NCI-H1417 (cell line): ENCODE results near the gene SDS.

Experiments
- DNase-seq, 3 experiments: peaks; one replicate each; lab custom pipeline; 2025; lab: John Stamatoyannopoulos, UW

The SDS gene

GRCh38 chr12:113424915-113425823 is 21.5 kb upstream of the SDS start:
- DNase-seq = peak in 1 of 3 experiments; percentile 52

- DNase-seq = no peak
Measured at GRCh38 chr12:113424456-113424855, 20.8 kb upstream of the SDS start.

GRCh38 chr12:113422886-113423669 is 19.4 kb upstream of the SDS start:
- DNase-seq = no peak

DNA sequence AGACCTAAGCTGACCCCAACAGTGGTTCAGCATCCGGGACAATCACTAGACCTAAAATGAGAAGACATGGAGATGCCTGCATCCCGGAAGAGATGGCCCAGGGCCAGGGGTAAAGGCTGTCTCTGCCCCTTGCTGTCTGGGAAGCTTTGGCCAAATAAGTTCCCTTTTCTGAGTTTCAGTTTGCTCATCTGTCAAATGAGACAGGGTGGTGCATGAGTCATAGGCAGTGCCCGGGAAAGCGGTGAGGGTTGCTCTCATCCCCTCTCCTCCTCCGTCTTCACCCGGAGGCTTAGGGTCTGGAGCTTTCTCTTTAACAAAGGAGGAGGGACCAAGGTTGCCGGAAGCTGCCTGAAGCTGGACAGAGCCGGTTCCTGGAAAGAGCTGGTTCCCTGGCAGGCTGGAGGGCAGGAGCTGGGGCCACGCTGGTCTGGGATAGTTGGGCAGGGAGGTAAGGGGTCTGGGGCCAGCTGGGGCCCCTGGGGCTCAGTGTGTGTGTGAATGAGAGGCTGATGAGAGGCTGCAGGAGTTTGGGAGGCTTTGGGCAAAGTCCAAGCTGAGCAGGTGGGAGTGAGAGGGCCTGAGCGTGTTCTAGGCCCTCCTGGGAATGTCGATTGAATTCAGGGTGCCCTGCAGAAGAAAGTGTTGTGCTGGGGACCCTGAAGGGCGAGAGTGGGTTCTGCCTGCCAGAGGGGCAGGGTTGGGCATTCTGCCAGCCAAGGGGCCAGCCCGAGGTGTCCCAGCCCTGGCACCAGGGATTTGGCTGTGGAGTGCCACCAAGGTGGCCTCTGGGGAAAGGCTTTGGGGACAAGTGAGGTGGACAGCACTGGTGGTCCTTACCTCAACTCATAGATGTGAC is 18.6 kb upstream of the SDS start, which contains the start of gene SDSL:
Gene SDSL, plus strand, starts transcription at position 351 of the 856 bp plus-strand sequence. CDS start 5,603 bp downstream, outside the sequence.
- DNase-seq = no peak

- DNase-seq = peak in 1 of 3 experiments; percentile 21
Measured at GRCh38 chr12:113420996-113421595, 17.4 kb upstream of the SDS start.

- DNase-seq = no peak
Measured at GRCh38 chr12:113418213-113418879, 14.7 kb upstream of the SDS start.

DNA sequence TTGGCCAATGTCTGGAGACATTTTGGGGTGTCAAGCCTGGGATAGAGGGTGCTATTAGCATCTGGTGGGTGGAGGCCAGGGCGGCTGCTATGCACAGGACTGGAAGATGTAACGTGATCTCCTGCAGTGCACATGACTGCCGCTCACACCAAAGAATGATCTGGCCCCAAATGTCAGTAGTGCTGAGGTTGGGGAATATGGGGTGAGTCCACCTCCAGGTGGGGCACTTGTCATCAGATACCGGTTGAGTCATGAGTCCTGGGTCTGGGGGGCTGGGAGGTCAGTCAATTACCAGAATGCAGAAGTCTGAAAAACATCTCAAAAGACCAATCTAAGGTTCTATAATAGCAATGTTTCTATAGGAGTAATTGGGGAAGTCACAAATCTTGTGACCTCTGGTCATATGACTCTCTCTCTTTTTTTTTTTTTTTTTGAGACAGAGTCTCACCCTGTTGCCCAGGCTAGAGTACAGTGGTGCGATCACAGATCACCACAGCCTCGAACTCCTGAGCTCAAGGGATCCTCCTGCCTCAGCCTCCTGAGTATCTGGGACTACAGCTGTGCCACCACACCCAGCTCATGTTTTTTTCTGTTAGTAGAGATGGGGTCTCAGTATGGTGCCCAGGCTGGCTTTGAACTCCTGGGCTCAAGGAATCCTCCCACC is 12.5 kb upstream of the SDS start:
- no peak for DNase-seq

DNA sequence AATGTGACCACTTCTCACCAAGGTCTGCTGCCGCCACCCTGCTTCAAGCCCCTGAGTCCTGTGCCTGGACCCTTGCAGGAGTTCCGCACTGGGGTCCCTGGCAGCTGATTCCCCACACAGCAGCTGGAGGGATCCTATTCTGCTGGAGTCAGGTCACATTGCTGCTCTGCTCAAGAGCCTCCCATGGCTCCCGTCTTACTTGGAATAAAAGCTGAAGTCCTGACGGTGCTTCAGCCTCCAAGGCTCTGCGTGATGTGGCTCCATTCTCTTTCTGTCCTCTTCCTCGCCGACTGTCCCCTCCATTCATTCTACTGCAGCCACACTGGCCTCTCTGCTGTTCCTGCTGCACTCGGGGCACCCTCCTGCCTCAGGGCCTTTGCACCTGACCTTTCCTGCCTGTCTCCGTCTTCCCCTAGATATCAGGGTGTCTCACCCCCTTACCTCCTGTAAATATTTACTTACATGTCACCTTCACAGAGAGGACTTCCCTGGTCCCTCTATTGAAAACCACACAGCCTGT is 10.9 kb upstream of the SDS start:
- DNase-seq = no peak

DNA sequence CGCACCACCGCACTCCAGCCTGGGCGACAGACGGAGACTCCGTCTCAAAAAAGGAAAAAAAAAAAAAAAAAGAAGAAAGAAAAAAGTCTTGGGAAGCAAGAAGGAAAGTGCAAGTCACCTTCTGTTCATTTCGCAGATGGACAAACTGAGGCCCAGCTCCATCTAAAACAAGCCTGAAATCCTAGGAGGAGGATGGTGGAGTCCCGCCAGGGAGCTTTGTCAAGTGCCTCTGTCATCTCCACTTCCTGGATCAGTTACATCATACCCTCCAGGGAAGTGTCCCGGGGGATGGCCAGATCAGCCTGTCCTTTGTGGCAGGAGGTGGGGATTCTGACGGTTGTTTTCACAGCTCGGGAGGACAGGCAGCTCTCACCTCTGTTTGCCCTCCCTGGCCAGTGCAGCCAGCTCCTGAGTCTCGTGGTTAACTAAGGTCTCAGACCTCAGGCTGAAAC is 9.8 kb upstream of the SDS start:
- peak in 1 of 3 experiments; percentile 22 for DNase-seq

GRCh38 chr12:113409462-113410124 is 5.9 kb upstream of the SDS start:
- DNase-seq = no peak

- no peak for DNase-seq
Measured at GRCh38 chr12:113408756-113409298, 5.1 kb upstream of the SDS start.

DNA sequence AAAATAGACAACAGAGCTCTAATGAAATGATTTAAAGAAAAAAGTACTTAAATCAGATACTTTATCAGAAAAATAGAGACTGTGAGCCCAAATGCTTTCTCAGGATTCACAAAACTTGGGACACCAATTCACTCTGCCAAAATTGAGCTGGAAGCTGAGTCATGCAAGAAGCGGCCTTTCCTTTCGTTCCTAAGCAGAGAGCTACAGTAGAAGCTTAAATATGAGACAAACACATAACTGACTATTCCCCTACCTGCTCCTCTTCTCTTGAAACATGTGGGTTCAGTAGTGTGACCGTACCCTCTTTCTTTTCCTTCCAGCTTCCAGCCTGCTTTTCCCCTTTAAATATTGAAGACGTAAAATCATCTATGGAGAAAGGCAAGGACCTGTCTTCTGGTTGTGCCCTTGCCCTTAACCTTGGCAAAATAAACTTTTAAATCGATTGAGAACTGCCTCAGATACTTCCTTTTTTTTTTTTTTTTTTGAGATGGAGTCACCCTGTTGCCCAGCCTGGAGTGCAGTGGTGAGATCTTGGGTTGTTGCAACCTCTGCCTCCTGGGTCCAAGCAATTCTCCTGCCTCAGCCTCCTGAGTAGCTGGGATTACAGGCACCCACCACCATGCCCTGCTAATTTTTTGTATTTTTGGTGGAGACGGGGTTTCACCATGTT is 4.4 kb upstream of the SDS start:
- DNase-seq = no peak

DNA sequence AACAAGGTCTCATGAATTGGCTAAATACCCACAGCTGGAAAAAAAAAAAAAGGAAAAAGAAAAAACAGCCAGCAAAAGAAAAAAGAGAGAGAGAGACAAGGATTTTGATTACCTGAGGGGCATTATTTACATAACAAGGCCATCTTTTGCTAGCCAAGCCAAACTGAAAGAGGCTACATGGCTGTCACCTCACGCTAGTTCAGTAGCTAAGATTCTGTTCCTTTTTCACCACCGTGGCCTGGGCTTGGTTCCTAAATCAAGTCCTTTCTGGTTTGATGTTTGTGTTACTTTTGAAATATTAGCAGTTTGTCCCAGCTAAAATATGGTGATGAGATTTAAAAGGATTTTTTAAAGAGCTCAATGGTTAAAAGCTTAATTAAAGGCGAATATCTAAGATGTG is 2.0 kb upstream of the SDS start:
- DNase-seq = no peak

DNA sequence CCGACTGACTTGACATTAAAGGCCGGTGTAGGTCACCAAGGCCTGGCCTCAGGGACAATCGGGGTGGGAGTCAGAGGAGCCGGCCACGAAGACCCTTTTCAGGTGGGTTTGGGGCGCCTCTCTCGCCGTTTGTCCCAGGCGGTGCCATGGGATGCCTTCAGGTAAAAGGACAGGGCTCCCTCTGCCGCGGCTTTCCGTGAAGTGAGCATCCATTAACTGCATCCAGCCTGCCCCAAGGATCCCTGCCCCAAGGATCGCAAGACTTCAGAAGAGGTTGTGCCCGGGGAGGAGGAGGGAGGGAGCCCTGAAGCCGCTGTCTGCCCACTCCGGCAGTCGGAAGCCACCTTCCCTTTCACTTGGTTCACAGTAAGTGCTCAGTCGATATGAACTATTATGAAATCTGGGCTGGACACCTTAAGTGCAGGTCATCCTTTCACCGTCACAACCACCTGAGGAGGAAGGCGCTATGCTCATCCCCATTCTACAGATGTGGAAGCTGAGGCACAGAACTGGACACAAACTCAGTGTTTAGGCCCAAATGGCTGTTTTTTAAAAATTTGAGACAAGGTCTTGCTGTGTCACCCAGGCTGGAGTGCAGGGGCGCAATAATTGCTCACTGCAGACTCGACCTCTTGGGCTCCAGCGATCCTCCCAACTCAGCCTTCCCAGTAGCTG is 964 bp downstream of the SDS start:
- no peak for DNase-seq

DNA sequence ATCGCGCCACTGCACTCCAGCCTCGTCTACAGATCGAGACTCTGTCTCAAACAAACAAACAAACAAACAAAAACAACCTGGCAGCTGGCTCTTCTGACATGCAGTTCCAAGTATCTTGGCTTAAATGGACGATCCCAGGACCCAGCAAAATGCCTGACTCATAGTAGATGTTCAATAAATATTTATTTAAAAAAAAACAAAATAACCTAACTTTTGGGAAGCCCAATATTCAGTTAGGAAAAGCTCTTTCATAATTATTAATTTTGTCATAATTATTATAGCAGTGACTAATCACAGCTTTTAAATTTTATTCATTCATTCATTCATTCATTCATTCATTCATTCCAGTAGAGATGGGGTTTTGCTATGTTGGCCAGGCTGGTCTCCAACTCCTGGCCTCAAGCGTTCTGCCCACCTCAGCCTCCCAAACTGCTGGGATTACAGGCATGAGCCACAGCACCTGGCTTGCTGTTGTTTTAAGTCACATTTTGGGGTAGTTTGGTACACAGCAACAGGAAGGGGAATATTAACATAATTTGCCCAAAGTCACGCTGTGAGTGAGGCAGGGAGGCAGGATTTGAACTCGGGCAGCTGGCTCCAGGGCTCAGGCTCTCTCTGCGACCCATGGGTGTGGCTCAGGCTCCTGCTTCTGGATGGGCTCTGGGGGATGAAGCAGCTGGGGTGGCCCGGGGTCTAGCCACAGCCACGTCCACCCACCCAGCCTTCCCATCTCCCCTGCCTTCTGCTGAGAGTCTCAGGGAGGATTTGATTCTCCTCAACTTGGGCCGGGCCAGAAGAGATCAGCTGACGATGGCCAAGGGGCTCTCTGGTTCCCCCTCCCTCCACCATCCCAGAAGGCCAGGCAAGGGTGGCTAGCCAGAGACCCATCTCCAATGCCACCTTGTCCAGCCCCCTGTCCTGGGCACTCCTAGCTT is 2.4 kb downstream of the SDS start:
- no peak for DNase-seq

DNA sequence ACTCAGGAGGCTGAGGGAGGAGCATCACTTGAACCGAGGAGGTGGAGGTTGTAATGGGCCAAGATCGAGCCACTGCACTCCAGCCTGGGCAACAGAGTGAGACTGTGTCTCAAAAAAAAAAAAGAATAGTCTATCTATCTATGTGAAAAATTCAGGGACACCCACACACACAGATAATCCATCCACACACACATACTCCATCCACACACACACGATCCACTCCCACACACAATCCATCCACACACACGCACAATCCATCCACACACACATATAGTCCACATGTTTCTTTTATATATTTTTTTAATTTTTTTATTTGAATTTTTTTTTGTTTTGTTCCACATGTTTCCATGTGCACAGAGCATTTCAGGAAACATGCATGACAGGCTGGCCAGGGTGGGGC is 3.3 kb downstream of the SDS start:
- DNase-seq = no peak

GRCh38 chr12:113399490-113399889 is 4.2 kb downstream of the SDS start:
- DNase-seq = no peak
